Measurements from ENCODE around the gene EME2.
A peak's percentile ranks its signal among the peaks of the same experiment; 100 is the strongest.

Gene EME2

GRCh38 chr16:1779741-1780676, 7.4 kb downstream of the EME2 start:
- no peak for DNase-seq

- no peak for DNase-seq
These were observed 8.1 kb downstream of the EME2 start for GRCh38 chr16:1780677-1781072.

- no peak for DNase-seq
These were observed 8.6 kb downstream of the EME2 start for GRCh38 chr16:1781254-1781653.

GRCh38 chr16:1781758-1782407, 9.3 kb downstream of the EME2 start:
- DNase-seq, result no peak

- peak; percentile 92 for DNase-seq
These were observed 10.0 kb downstream of the EME2 start, which contains the start of the genes NUBP2 and SPSB3 for GRCh38 chr16:1782408-1783264. TSS of gene NUBP2 (plus strand) at chr16:1782960. CDS start at chr16:1783021, 61 bp downstream. TSS of gene SPSB3 (minus strand) at chr16:1782571. CDS start at chr16:1781483, 1,088 bp downstream.

GRCh38 chr16:1784977-1785845, 12.6 kb downstream of the EME2 start:
- no peak for DNase-seq

GRCh38 chr16:1785846-1786170, 13.2 kb downstream of the EME2 start:
- DNase-seq, result no peak

GRCh38 chr16:1786242-1787055, 13.8 kb downstream of the EME2 start:
- no peak for DNase-seq

GRCh38 chr16:1787056-1787321, 14.4 kb downstream of the EME2 start:
- DNase-seq, result no peak

- no peak for DNase-seq
These were observed 14.9 kb downstream of the EME2 start for GRCh38 chr16:1787322-1788094.

- DNase-seq, result no peak
These were observed 15.6 kb downstream of the EME2 start for GRCh38 chr16:1788095-1788707.

GRCh38 chr16:1788708-1789100, 16.1 kb downstream of the EME2 start:
- no peak for DNase-seq

- no peak for DNase-seq
These were observed 17.0 kb downstream of the EME2 start for GRCh38 chr16:1789643-1790045.

GRCh38 chr16:1790261-1790610, 17.6 kb downstream of the EME2 start:
- DNase-seq, result no peak

GRCh38 chr16:1790611-1791255, 18.1 kb downstream of the EME2 start:
- DNase-seq, result no peak

GRCh38 chr16:1791256-1791942, 18.8 kb downstream of the EME2 start:
- no peak for DNase-seq

- no peak for DNase-seq
These were observed 19.6 kb downstream of the EME2 start for GRCh38 chr16:1791943-1792812.
